ENCODE measurements around the gene VKORC1L1. TPM values are rescaled to one million over a fixed set of nuclear protein-coding genes. Genes with fewer than 3 reads are reported as not detected.

The VKORC1L1 gene
- polyA plus RNA-seq, 1 donor from 2014 or later = 18.2 TPM

DNA sequence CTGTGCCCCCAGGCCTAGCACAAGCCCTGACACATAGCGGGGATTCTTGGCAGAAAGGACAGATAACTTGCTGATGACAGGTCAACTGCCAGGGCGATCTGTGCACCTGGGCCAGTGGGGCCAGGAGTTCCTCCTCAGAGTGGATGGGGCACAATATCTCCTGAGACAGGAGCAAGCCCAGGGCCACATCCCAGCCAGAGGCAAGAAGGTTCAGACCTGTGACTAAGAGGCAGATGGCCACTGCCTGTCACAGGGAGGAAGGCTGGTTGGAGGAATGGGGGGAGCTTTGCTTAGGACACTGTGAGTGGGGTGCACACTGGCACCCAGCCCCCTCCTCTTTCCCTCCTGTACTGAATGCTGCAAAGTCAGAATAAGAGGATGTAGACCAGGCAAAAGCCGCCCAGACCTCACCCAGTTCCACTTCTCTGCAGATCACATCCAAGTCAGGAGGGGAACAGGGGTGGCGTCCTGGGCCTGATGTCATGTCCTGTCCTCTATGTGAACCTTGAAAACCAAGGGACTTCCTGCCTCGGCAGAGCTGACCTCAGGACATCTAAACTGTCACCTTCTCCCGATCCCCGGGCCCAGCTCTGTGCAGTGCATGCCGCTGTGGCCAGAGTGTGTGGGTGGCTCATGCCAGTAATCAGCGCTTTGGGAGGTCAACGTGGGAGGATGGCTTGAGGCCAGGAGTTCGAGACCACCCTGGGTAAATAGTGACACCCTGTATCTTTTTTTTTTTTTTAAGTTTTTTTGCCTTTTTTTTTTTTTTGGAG is 107.8 kb downstream of the VKORC1L1 start:
- Histone ChIP-seq H3K36me3 (ENCODE audit: insufficient read depth, low read length) (no peaks in the 10 kb centered on the region), H4K20me1 (ENCODE audit: insufficient read depth) (no peaks in the 10 kb centered on the region), H3K4me3 (ENCODE audit: low read length) (peak overlapping the region; percentile 95), H3F3A (ENCODE audit: insufficient read depth, low read length, poor library complexity, severe bottlenecking) (no peaks in the 10 kb centered on the region), H3K27ac (ENCODE audit: low read length) (no peak overlapping the region), H3K79me2 (replicated peaks; ENCODE audit: insufficient read depth, low read length) (peaks cover 14% of the 10 kb centered on the region), H2AFZ (ENCODE audit: low read depth, low read length) (no peak overlapping the region), H3K9me3 (ENCODE audit: low read length) (no peaks in the 10 kb centered on the region), H3K4me2 (ENCODE audit: low read length) (peak overlapping the region; percentile 59), H3K27me3 (ENCODE audit: insufficient read depth, low read depth, low read length) (no peaks in the 10 kb centered on the region), H3K9ac (ENCODE audit: low read length) (no peak overlapping the region), H3K9me2 (ENCODE audit: insufficient read depth, low read length) (no peaks in the 10 kb centered on the region)
- TF ChIP-seq, protein P1, sequence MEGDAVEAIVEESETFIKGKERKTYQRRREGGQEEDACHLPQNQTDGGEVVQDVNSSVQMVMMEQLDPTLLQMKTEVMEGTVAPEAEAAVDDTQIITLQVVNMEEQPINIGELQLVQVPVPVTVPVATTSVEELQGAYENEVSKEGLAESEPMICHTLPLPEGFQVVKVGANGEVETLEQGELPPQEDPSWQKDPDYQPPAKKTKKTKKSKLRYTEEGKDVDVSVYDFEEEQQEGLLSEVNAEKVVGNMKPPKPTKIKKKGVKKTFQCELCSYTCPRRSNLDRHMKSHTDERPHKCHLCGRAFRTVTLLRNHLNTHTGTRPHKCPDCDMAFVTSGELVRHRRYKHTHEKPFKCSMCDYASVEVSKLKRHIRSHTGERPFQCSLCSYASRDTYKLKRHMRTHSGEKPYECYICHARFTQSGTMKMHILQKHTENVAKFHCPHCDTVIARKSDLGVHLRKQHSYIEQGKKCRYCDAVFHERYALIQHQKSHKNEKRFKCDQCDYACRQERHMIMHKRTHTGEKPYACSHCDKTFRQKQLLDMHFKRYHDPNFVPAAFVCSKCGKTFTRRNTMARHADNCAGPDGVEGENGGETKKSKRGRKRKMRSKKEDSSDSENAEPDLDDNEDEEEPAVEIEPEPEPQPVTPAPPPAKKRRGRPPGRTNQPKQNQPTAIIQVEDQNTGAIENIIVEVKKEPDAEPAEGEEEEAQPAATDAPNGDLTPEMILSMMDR (IDR thresholded peaks at IDR 0.05; ENCODE audit: poor library complexity, severe bottlenecking) = no peak
- no peak for TF ChIP-seq MXI1 (conservative IDR thresholded peaks at IDR 0.05; ENCODE audit: poor library complexity, severe bottlenecking)
- no peak for TF ChIP-seq RAD21 (conservative IDR thresholded peaks at IDR 0.05)
- no peak for TF ChIP-seq REST (IDR thresholded peaks at IDR 0.05; ENCODE audit: borderline replicate concordance)
- TF ChIP-seq TAF1 (IDR thresholded peaks at IDR 0.05; ENCODE audit: low read depth) = no peak
- no peak for TF ChIP-seq EZH2 (IDR thresholded peaks at IDR 0.05; ENCODE audit: borderline replicate concordance, insufficient read depth, low read length, poor library complexity, severe bottlenecking)
- TF ChIP-seq POLR2AphosphoS5 (IDR thresholded peaks at IDR 0.05) = no peak
- TF ChIP-seq SMC3 (conservative IDR thresholded peaks at IDR 0.05; ENCODE audit: poor library complexity) = no peak
- no peak for TF ChIP-seq EP300 (conservative IDR thresholded peaks at IDR 0.05; ENCODE audit: poor library complexity, severe bottlenecking)

GRCh38 chr7:65981965-65982792 is 109.3 kb downstream of the VKORC1L1 start, which contains the start of gene GUSB:
GUSB (minus strand) TSS chr7:65982213; CDS start chr7:65982183, 30 bp downstream.
- TF ChIP-seq EZH2 (IDR thresholded peaks at IDR 0.05; ENCODE audit: borderline replicate concordance, insufficient read depth, low read length, poor library complexity, severe bottlenecking) (no peak), EP300 (conservative IDR thresholded peaks at IDR 0.05; ENCODE audit: poor library complexity, severe bottlenecking) (peak; percentile 49), POLR2AphosphoS5 (IDR thresholded peaks at IDR 0.05) (peak; percentile 89), REST (IDR thresholded peaks at IDR 0.05; ENCODE audit: borderline replicate concordance) (peak; percentile 83), MXI1 (conservative IDR thresholded peaks at IDR 0.05; ENCODE audit: poor library complexity, severe bottlenecking) (peak; percentile 97), SMC3 (conservative IDR thresholded peaks at IDR 0.05; ENCODE audit: poor library complexity) (peak; percentile 64), RAD21 (conservative IDR thresholded peaks at IDR 0.05) (peak; percentile 63), TAF1 (IDR thresholded peaks at IDR 0.05; ENCODE audit: low read depth) (peak; percentile 96)
- TF ChIP-seq, protein P1 (IDR thresholded peaks at IDR 0.05; ENCODE audit: poor library complexity, severe bottlenecking) = no peak
- peak within 1 kb of the TSS; percentile 78 for H3K9ac ChIP-seq (ENCODE audit: low read length)
- H2AFZ ChIP-seq (ENCODE audit: low read depth, low read length) = peak within 1 kb of the TSS; percentile 99
- H3K27ac ChIP-seq (ENCODE audit: low read length) = peak within 1 kb of the TSS; percentile 78
- H3K9me3 ChIP-seq (ENCODE audit: low read length) = no peaks in the 10 kb centered on the region
- peaks cover 14% of the 10 kb centered on the region for H3K79me2 ChIP-seq (replicated peaks; ENCODE audit: insufficient read depth, low read length)
- H3K4me2 ChIP-seq (ENCODE audit: low read length) = peak within 1 kb of the TSS; percentile 59
- no peaks in the 10 kb centered on the region for H4K20me1 ChIP-seq (ENCODE audit: insufficient read depth)
- no peaks in the 10 kb centered on the region for H3K9me2 ChIP-seq (ENCODE audit: insufficient read depth, low read length)
- H3K36me3 ChIP-seq (ENCODE audit: insufficient read depth, low read length) = no peaks in the 10 kb centered on the region
- no peaks in the 10 kb centered on the region for H3K27me3 ChIP-seq (ENCODE audit: insufficient read depth, low read depth, low read length)
- no peaks in the 10 kb centered on the region for H3F3A ChIP-seq (ENCODE audit: insufficient read depth, low read length, poor library complexity, severe bottlenecking)
- H3K4me3 ChIP-seq (ENCODE audit: low read length) = peak within 1 kb of the TSS; percentile 95

All from neural cell (in vitro differentiated cells).